Chondrocyte (in vitro differentiated cells): ENCODE data around the gene PCNX2. TPM values are rescaled to one million over a fixed set of nuclear protein-coding genes. Genes with fewer than 3 reads are reported as not detected.

Source experiments
- DNase-seq: peaks from one replicate; pipeline ENCODE4 v3.0.0; 2021; ENCODE audit warnings: mixed read lengths, low spot score
- H3K27ac Mint-ChIP-seq: one replicate; pipeline ENCODE4 v1.8.0; 2021; ENCODE audit warnings: mild to moderate bottlenecking, moderate library complexity, mixed read lengths; ENCODE audit not compliant: unreplicated experiment
- H3K27me3 Mint-ChIP-seq: 2 replicates; pipeline ENCODE4 v1.8.0; 2021; ENCODE audit warnings: low read depth, mixed read lengths
- H3K36me3 Mint-ChIP-seq: 2 replicates; pipeline ENCODE4 v1.8.0; 2021; ENCODE audit warnings: low read depth, mixed read lengths
- H3K4me1 Mint-ChIP-seq: 2 replicates; pipeline ENCODE4 v1.8.0; 2021; ENCODE audit warnings: low read depth, mild to moderate bottlenecking, mixed read lengths
- H3K4me3 Mint-ChIP-seq: one replicate; pipeline ENCODE4 v1.8.0; 2021; ENCODE audit warnings: mild to moderate bottlenecking, moderate library complexity, mixed read lengths; ENCODE audit not compliant: unreplicated experiment
- H3K9me3 Mint-ChIP-seq: 2 replicates; pipeline ENCODE4 v1.8.0; 2021; ENCODE audit warnings: low read depth, mixed read lengths
- total RNA-seq: library from RNA; stranded (reverse); gene quantifications from 3 replicates; pipeline ENCODE4 v1.2.1, GENCODE V29; 2021
- TF ChIP-seq, protein P1 (sequence below): fragments of 200-600 bp; sonication (generic); IDR thresholded peaks from 2 replicates; pipeline ENCODE4 v1.5.0; 2021; ENCODE audit warnings: antibody characterized with exemption, mild to moderate bottlenecking, moderate library complexity

The PCNX2 gene
- total RNA-seq, 1 donor from 2014 or later = 9.5 TPM

DNA sequence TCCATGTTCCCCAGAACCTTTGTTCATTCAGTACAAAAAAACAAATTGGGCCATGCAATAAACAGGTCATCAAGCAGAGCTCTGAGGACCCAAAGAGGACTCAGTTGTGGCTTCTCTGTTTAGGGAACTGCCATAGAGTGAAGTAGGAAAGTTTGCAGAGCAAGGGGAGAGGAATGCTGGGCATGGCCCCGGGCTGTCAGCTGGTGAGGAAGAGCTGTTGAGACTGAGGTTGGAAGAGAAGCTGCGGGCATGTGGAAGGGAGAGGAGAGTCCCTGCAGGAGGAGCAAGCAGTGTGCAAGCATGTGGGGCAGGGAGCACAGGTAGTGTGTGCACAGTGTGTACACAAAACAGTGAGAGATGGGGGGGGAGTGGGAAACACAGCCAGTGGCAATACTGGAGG lies 273.3 kb downstream of the PCNX2 start:
- H3K9me3 Mint-ChIP-seq = no peaks in the 10 kb centered on the region
- TF ChIP-seq, protein P1, sequence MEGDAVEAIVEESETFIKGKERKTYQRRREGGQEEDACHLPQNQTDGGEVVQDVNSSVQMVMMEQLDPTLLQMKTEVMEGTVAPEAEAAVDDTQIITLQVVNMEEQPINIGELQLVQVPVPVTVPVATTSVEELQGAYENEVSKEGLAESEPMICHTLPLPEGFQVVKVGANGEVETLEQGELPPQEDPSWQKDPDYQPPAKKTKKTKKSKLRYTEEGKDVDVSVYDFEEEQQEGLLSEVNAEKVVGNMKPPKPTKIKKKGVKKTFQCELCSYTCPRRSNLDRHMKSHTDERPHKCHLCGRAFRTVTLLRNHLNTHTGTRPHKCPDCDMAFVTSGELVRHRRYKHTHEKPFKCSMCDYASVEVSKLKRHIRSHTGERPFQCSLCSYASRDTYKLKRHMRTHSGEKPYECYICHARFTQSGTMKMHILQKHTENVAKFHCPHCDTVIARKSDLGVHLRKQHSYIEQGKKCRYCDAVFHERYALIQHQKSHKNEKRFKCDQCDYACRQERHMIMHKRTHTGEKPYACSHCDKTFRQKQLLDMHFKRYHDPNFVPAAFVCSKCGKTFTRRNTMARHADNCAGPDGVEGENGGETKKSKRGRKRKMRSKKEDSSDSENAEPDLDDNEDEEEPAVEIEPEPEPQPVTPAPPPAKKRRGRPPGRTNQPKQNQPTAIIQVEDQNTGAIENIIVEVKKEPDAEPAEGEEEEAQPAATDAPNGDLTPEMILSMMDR = no peak
- no peak overlapping the region for H3K27ac Mint-ChIP-seq
- H3K4me3 Mint-ChIP-seq = no peak overlapping the region
- DNase-seq = no peak
- no peaks in the 10 kb centered on the region for H3K27me3 Mint-ChIP-seq
- peaks cover 6% of the 10 kb centered on the region for H3K4me1 Mint-ChIP-seq
- H3K36me3 Mint-ChIP-seq = peaks cover 5% of the 10 kb centered on the region

DNA sequence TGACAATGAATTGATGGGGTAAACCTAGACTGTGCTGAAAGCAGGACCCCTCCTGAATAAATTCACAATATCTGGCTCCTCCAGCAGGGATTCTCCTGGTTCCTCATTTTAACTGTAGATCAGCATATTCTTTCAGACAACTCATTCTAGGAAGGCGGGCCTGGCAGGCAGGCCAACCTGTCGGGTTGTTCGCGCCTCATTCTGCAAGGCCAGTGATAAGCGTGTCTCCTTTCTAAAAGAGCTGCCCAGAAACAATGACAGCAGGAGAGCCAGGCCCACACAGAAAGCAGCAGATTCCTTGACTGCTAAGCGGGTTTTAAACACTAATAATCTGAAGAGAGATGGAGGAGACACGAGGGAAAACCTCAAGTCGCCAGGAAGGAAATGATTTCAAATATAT lies 275.1 kb downstream of the PCNX2 start:
- Mint-ChIP-seq H3K27ac (no peak overlapping the region), H3K4me1 (peaks cover 6% of the 10 kb centered on the region), H3K9me3 (no peaks in the 10 kb centered on the region), H3K4me3 (no peak overlapping the region), H3K36me3 (peaks cover 5% of the 10 kb centered on the region), H3K27me3 (no peaks in the 10 kb centered on the region)
- TF ChIP-seq, protein P1 = no peak
- no peak for DNase-seq

DNA sequence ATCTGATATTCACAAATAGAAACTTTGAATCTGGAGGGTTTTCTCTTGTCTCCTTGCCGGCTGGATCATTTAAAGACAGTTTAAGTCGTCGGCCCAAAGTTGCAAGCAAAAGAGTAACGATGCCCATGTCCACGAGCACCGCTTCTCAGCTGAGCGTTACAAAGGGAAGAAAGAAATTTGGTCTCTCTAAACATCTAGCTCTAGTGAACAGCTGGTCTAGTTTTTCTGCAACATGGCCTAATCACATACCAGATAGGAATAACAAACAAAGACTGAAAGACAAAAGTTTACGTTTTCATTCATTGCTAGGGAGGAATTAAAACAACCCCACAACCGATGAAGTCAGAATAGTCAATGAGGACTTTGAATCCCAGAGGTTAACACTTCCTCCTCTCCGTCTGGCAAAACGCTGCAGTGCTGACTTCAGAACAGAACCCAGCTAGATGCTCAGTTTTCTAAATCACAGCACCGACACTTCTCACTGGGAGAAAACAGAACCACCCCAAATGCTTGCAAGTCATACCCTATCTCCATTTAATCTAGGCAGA lies 275.7 kb downstream of the PCNX2 start:
- no peak for DNase-seq

DNA sequence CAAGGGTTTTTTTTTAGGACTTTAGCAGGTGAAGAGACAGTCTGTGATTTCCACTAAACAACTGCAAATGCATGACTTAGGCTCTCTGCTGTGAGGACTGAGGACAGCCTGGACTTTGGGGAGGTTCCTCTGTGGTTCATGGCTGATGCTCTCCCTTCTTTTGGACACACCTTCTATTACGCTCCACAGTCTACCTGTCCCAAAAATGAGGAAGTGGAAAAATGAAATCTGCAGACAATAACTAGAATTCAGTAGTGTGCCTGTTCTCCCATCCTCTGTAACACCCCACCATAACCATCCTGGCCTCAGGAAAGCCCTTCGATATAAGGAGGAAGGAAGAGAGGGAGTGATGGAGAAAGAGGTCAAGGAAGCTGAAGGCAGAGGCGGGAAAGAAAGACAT lies 276.4 kb downstream of the PCNX2 start:
- H3K36me3 Mint-ChIP-seq = peaks cover 8% of the 10 kb centered on the region
- TF ChIP-seq, protein P1 = no peak
- H3K9me3 Mint-ChIP-seq = no peaks in the 10 kb centered on the region
- H3K27me3 Mint-ChIP-seq = no peaks in the 10 kb centered on the region
- H3K27ac Mint-ChIP-seq = no peak overlapping the region
- no peak overlapping the region for H3K4me3 Mint-ChIP-seq
- DNase-seq = no peak
- peaks cover 6% of the 10 kb centered on the region for H3K4me1 Mint-ChIP-seq

More for the DNA sequence above, 275.7 kb downstream of the PCNX2 start:
- TF ChIP-seq, protein P1 = no peak
- no peaks in the 10 kb centered on the region for H3K9me3 Mint-ChIP-seq
- peaks cover 5% of the 10 kb centered on the region for H3K36me3 Mint-ChIP-seq
- H3K27ac Mint-ChIP-seq = no peak overlapping the region
- no peaks in the 10 kb centered on the region for H3K27me3 Mint-ChIP-seq
- H3K4me3 Mint-ChIP-seq = no peak overlapping the region
- peaks cover 6% of the 10 kb centered on the region for H3K4me1 Mint-ChIP-seq

DNA sequence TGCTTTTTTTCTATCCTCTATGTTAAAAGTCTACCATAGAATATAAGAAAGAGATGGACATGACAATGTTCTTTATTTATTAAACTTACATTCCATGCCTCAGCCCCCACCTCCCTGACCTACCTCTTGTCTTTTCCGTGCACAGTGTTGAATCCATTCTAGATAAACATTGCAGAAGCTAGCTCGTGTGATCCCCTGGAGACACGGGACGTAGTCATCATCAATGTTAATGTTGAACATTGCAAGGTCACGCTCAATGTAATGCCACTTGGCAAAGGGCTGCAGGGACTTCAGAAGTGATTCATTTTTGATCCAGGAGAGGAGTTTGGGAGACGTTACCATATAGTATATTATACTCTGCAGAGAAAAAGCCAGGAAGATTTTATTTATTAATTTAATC lies 278.7 kb downstream of the PCNX2 start:
- no peak for DNase-seq
- peaks cover 6% of the 10 kb centered on the region for H3K4me1 Mint-ChIP-seq
- H3K36me3 Mint-ChIP-seq = peaks cover 18% of the 10 kb centered on the region
- H3K4me3 Mint-ChIP-seq = no peak overlapping the region
- H3K27ac Mint-ChIP-seq = no peak overlapping the region
- no peaks in the 10 kb centered on the region for H3K9me3 Mint-ChIP-seq
- TF ChIP-seq, protein P1 = no peak
- H3K27me3 Mint-ChIP-seq = no peaks in the 10 kb centered on the region
